ENCODE results near the gene SUPT20H. TPM values are rescaled to one million over a fixed set of nuclear protein-coding genes. Genes with fewer than 3 reads are reported as not detected.

Gene SUPT20H
- total and polyA plus RNA-seq, 10 of the 15 experiments (the other 5 are each of a cell fraction or from before 2014, with no cell fraction given): 12.3 to 69.8 (median 47.5) TPM

- H3K36me3 ChIP-seq (ENCODE audit: control insufficient read depth in 2 of 2, insufficient read depth in 2 of 2, low read length in 1 of 2): peaks cover 0 to 14% of the 10 kb centered on the region in 2 experiments
- no peaks in the 10 kb centered on the region for H3K4me1 ChIP-seq (ENCODE audit: control insufficient read depth, insufficient read depth, low read length)
Measured at GRCh38 chr13:36966404-36966803, 93.1 kb downstream of the SUPT20H start.

DNA sequence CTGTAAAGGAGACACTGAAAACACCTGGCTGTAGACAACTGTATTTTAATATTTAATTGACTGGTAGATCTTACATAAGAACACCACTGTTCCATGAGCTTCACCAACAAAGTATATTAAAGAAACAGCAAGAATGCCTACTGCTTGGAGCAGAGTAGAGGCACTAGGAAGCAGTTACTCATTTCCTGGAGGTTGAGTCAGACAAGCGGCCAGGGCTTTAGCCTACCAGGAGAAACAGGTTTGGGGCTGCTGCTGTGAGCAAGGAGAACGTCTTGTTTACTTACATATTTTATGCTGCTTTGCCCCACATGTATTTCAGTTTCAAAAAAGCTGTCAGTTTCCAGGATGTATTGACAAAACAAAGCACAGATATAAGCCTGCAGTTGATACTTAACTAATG lies 93.7 kb downstream of the SUPT20H start:
- no peaks in the 10 kb centered on the region for H3K4me1 ChIP-seq (ENCODE audit: control insufficient read depth, insufficient read depth, low read length)
- intact Hi-C loops (cut with micrococcal nuclease; ENCODE audit: unreplicated experiment): no loop called here
- no peaks in the 10 kb centered on the region for H3K27me3 ChIP-seq (replicated peaks in 1 of 2; ENCODE audit: control insufficient read depth in 2 of 2, insufficient read depth in 2 of 2, low read length in 1 of 2)
- H3K27ac ChIP-seq (ENCODE audit: control insufficient read depth, insufficient read depth): no peak overlapping the region
- H2AFZ ChIP-seq (ENCODE audit: control insufficient read depth, low read depth, low read length): no peak overlapping the region
- ChIA-PET RAD21 (ENCODE audit: unreplicated experiment) (no interaction called here), CTCF (no interaction called here), POLR2A (no interaction called here), SMC1A (ENCODE audit: uncharacterized antibody, unreplicated experiment) (no interaction called here)
- DNase-seq (ENCODE audit: low read depth, low spot score) (no peak), ATAC-seq (no peak), FAIRE-seq (no peak)
- H3K4me3 ChIP-seq: no peak overlapping the region
- TF ChIP-seq, protein P1, sequence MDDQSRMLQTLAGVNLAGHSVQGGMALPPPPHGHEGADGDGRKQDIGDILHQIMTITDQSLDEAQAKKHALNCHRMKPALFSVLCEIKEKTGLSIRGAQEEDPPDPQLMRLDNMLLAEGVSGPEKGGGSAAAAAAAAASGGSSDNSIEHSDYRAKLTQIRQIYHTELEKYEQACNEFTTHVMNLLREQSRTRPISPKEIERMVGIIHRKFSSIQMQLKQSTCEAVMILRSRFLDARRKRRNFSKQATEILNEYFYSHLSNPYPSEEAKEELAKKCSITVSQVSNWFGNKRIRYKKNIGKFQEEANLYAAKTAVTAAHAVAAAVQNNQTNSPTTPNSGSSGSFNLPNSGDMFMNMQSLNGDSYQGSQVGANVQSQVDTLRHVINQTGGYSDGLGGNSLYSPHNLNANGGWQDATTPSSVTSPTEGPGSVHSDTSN (IDR thresholded peaks at IDR 0.05; ENCODE audit: insufficient replicate concordance, low read depth, low read length): no peak
- TF ChIP-seq CBX5 (IDR thresholded peaks at IDR 0.05; ENCODE audit: low read depth): no peak
- no peak for TF ChIP-seq FOXK2 (IDR thresholded peaks at IDR 0.05)
- no peak for TF ChIP-seq BCL11A (IDR thresholded peaks at IDR 0.05; ENCODE audit: low read depth, low read length)
- TF ChIP-seq ZNF274 (IDR thresholded peaks at IDR 0.05; ENCODE audit: insufficient read depth, insufficient read length): no peak
- no peak for TF ChIP-seq EZH2 (IDR thresholded peaks at IDR 0.05; ENCODE audit: borderline replicate concordance, control insufficient read depth, low read depth, low read length)
- no peak for TF ChIP-seq RB1 (IDR thresholded peaks at IDR 0.05; ENCODE audit: borderline replicate concordance)
- no peak for TF ChIP-seq ATF3 (IDR thresholded peaks at IDR 0.05; ENCODE audit: borderline replicate concordance, extremely low read depth, low read depth, low read length)
- TF ChIP-seq ZBED1 (IDR thresholded peaks at IDR 0.05; ENCODE audit: borderline replicate concordance): no peak
- no peak for TF ChIP-seq JUNB (IDR thresholded peaks at IDR 0.05)
- no peak for TF ChIP-seq NR2C2 (IDR thresholded peaks at IDR 0.05; ENCODE audit: borderline replicate concordance, control insufficient read depth, insufficient read length, low read depth)
- no peak for TF ChIP-seq RCOR1 (conservative IDR thresholded peaks at IDR 0.05; ENCODE audit: low read depth, low read length)
- BruUV-seq (replicated peaks): no TSS peak
- 95% methylated on average over 2 of the region's 2 CpGs for WGBS (ENCODE audit: insufficient coverage, insufficient replicate concordance, low lambda C conversion rate, missing lambda C conversion rate)
- no peak overlapping the region for H3K9ac ChIP-seq (ENCODE audit: control insufficient read depth, insufficient read depth, low read length)
- H3K4me2 ChIP-seq (ENCODE audit: control insufficient read depth, insufficient read depth): no peak overlapping the region
- no peaks in the 10 kb centered on the region for H3K9me3 ChIP-seq (replicated peaks; ENCODE audit: control insufficient read depth, insufficient read depth, low read length)
- H3K79me2 ChIP-seq (ENCODE audit: control insufficient read depth, insufficient read depth, low read length): no peaks in the 10 kb centered on the region
- no peaks in the 10 kb centered on the region for H4K20me1 ChIP-seq (ENCODE audit: control insufficient read depth, insufficient read depth)
- peaks cover 0 to 14% of the 10 kb centered on the region in 2 experiments; a peak in 3 of 4 replicates for H3K36me3 ChIP-seq (ENCODE audit: control insufficient read depth in 2 of 2, insufficient read depth in 2 of 2, low read length in 1 of 2)
- in situ Hi-C loops (cut with MboI): no loop called here

More at GRCh38 chr13:36966404-36966803, 93.1 kb downstream of the SUPT20H start:
- no peak for ATAC-seq
- RAD21 ChIA-PET (ENCODE audit: unreplicated experiment): no interaction called here
- FAIRE-seq: no peak
- POLR2A ChIA-PET: no interaction called here
- Histone ChIP-seq H3K9ac (ENCODE audit: control insufficient read depth, insufficient read depth, low read length) (no peak overlapping the region), H3K79me2 (ENCODE audit: control insufficient read depth, insufficient read depth, low read length) (no peaks in the 10 kb centered on the region), H3K4me2 (ENCODE audit: control insufficient read depth, insufficient read depth) (no peak overlapping the region), H2AFZ (ENCODE audit: control insufficient read depth, low read depth, low read length) (no peak overlapping the region), H3K4me3 (no peak overlapping the region), H4K20me1 (ENCODE audit: control insufficient read depth, insufficient read depth) (no peaks in the 10 kb centered on the region), H3K27me3 (replicated peaks in 1 of 2; ENCODE audit: control insufficient read depth in 2 of 2, insufficient read depth in 2 of 2, low read length in 1 of 2) (no peaks in the 10 kb centered on the region), H3K9me3 (replicated peaks; ENCODE audit: control insufficient read depth, insufficient read depth, low read length) (no peaks in the 10 kb centered on the region), H3K27ac (ENCODE audit: control insufficient read depth, insufficient read depth) (no peak overlapping the region)
- DNase-seq (ENCODE audit: low read depth, low spot score): no peak
- intact Hi-C loops (cut with micrococcal nuclease; ENCODE audit: unreplicated experiment): no loop called here
- TF ChIP-seq CHD2 (IDR thresholded peaks at IDR 0.05; ENCODE audit: borderline replicate concordance, low read depth, low read length): no peak
- no TSS peak for BruUV-seq (replicated peaks)
- WGBS (ENCODE audit: insufficient coverage, insufficient replicate concordance, low lambda C conversion rate, missing lambda C conversion rate): 94% methylated on average over 4 of the region's 4 CpGs
- CTCF ChIA-PET: no interaction called here
- in situ Hi-C loops (cut with MboI): no loop called here
- SMC1A ChIA-PET (ENCODE audit: uncharacterized antibody, unreplicated experiment): no interaction called here

Data from GM12878 (cell line).